K562 (cell line): ENCODE results near the gene CLASP1. TPM values are rescaled to one million over a fixed set of nuclear protein-coding genes. Genes with fewer than 3 reads are reported as not detected.

Experiments
- ATAC-seq: fragments of 200-7000 bp; cut with Tn5 transposase; 3 replicates; pipeline ENCODE4 v1.9.1; 2020; ENCODE audit warnings: moderate library complexity
- BruUV-seq: library from RNA; stranded (reverse); fragments of 400-500 nt; replicated peaks from 2 replicates; lab custom pipeline; 2021; lab: Mats Ljungman, UMichigan
- CTCF ChIA-PET: fragments of 300-600 bp; formaldehyde crosslinking; extraction: SDS; loops from one replicate; lab custom pipeline; 2021; ENCODE audit warnings: low intra/inter-chr PET ratio; lab: Yijun Ruan, JAX
- POLR2A ChIA-PET: fragments of 300-600, 350-650 bp; sonication (Branson Sonifier 250); formaldehyde crosslinking; extraction: SDS; loops from one replicate; lab custom pipeline; 2021; ENCODE audit warnings: antibody characterized with exemption, inconsistent platforms; lab: Yijun Ruan, JAX
- DNase-seq, 4 experiments: peaks; one replicate each; pipeline versions ENCODE4 v3.0.0 to v3.0.0-alpha.2; 2011 to 2018; ENCODE audit warnings: low spot score in 3 of 4, mixed read lengths in 3 of 4; ENCODE audit errors: extremely low read depth in 1 of 4
- FAIRE-seq: peaks from 2 replicates; lab custom pipeline; 2011; peaks lifted over from hg19 to GRCh38; lab: Jason Lieb, UNC
- H2AFZ ChIP-seq: 2 replicates; pipeline ENCODE4 v1.6.0; 2011; ENCODE audit warnings: low read depth, low read length, control low read depth, inconsistent platforms
- H3K27ac ChIP-seq: fragments of 200-600 bp; 3 replicates; pipeline ENCODE4 v1.8.0; 2011; ENCODE audit warnings: low read depth, mild to moderate bottlenecking, control low read depth, inconsistent platforms, low read length, moderate library complexity, mixed read lengths; ENCODE audit errors: extremely low read depth
- H3K27me3 ChIP-seq, 2 experiments: fragments of 300-600 bp in 1 of 2; 2 replicates in 1 of 2; 3 replicates in 1 of 2; pipeline versions ENCODE4 v1.6.0 to v1.8.0; 2011; ENCODE audit warnings: inconsistent platforms in 2 of 2, low read length in 2 of 2, mild to moderate bottlenecking in 1 of 2, mixed read lengths in 1 of 2, moderate library complexity in 1 of 2; ENCODE audit not compliant: control insufficient read depth in 2 of 2, insufficient read depth in 2 of 2
- H3K36me3 ChIP-seq: fragments of 300-600 bp; 3 replicates; pipeline ENCODE4 v1.8.0; 2011; ENCODE audit warnings: mild to moderate bottlenecking, low read length, inconsistent platforms; ENCODE audit not compliant: control insufficient read depth, insufficient read depth
- H3K4me1 ChIP-seq, 2 experiments: fragments of 200-600 bp in 1 of 2; replicated peaks in 1 of 2; 2 replicates in 1 of 2; 3 replicates in 1 of 2; pipeline versions ENCODE4 v1.5.1 to v1.8.0; 2011; ENCODE audit warnings: inconsistent platforms in 2 of 2, low read length in 2 of 2, mild to moderate bottlenecking in 1 of 2, mixed read lengths in 1 of 2, moderate library complexity in 1 of 2; ENCODE audit not compliant: control insufficient read depth in 2 of 2, insufficient read depth in 2 of 2
- H3K4me2 ChIP-seq: 2 replicates; pipeline ENCODE4 v1.6.1; 2011; ENCODE audit warnings: low read length, control low read depth, inconsistent platforms, mixed read lengths; ENCODE audit not compliant: insufficient read depth
- H3K4me3 ChIP-seq: fragments of 200-600 bp; sonication (generic), shearing (Covaris generic); 2 replicates; pipeline ENCODE4 v1.5.1; 2016; ENCODE audit warnings: control low read depth, inconsistent platforms
- H3K79me2 ChIP-seq: fragments of 200-600 bp; 3 replicates; pipeline ENCODE4 v1.8.0; 2011; ENCODE audit warnings: low read length, inconsistent platforms; ENCODE audit not compliant: control insufficient read depth, insufficient read depth
- H3K9ac ChIP-seq, 2 experiments: 2 replicates each; pipeline versions ENCODE4 v1.6.0 to v1.6.1; 2011; ENCODE audit warnings: low read depth in 2 of 2, low read length in 2 of 2, control low read depth in 1 of 2, inconsistent platforms in 1 of 2, mild to moderate bottlenecking in 1 of 2, mixed read lengths in 1 of 2; ENCODE audit not compliant: insufficient read depth in 1 of 2
- H3K9me1 ChIP-seq: one replicate; pipeline ENCODE4 v1.6.0; 2011; ENCODE audit warnings: inconsistent platforms, mild to moderate bottlenecking, low read length, moderate library complexity; ENCODE audit not compliant: control insufficient read depth, insufficient read depth
- H3K9me3 ChIP-seq: replicated peaks from 2 replicates; pipeline ENCODE4 v1.5.1; 2011; ENCODE audit warnings: low read depth, low read length, inconsistent platforms; ENCODE audit not compliant: control insufficient read depth, insufficient read depth
- H4K20me1 ChIP-seq: replicated peaks from 2 replicates; pipeline ENCODE4 v1.6.1; 2011; ENCODE audit warnings: low read length, inconsistent platforms, mixed read lengths; ENCODE audit not compliant: control insufficient read depth, insufficient read depth
- DMBX1 ChIP-seq: fragments of 250-450 bp; sonication (Bioruptor Pico); IDR thresholded peaks from 2 replicates; pipeline ENCODE4 v1.8.0; 2022; ENCODE audit warnings: inconsistent platforms, mild to moderate bottlenecking, moderate library complexity, borderline replicate concordance
- ERF ChIP-seq: fragments of 450-650 bp; formaldehyde crosslinking; IDR thresholded peaks from 2 replicates; pipeline ENCODE4 v1.4.0; 2020; ENCODE audit warnings: mild to moderate bottlenecking, mixed read lengths
- FOSL1 ChIP-seq: fragments of 200-800 bp; sonication (Bioruptor generic); conservative IDR thresholded peaks from 2 replicates; pipeline ENCODE4 v1.6.1; 2016; ENCODE audit warnings: missing genetic modification characterization, missing compliant biosample characterization
- GTF3C2 ChIP-seq: IDR thresholded peaks from 3 replicates; pipeline ENCODE4 v1.6.1; 2011; ENCODE audit warnings: borderline replicate concordance, mild to moderate bottlenecking, moderate library complexity; ENCODE audit not compliant: insufficient read length; ENCODE audit errors: extremely low read depth
- HDAC6 ChIP-seq: IDR thresholded peaks from 2 replicates; pipeline ENCODE4 v1.6.1; 2012; ENCODE audit warnings: low read depth, mild to moderate bottlenecking, control low read depth, inconsistent platforms, low read length, moderate library complexity
- HNRNPLL ChIP-seq: fragments of 200-400 bp; formaldehyde crosslinking; IDR thresholded peaks from 2 replicates; pipeline ENCODE4 v1.6.1; 2017; ENCODE audit warnings: low read length, low read depth, mild to moderate bottlenecking; ENCODE audit not compliant: poor library complexity, severe bottlenecking
- MCM7 ChIP-seq, 2 experiments: fragments of 450-650 bp; IDR thresholded peaks; 2 replicates each; pipeline ENCODE4 v1.6.1; 2016 to 2018
- NFIC ChIP-seq: fragments of 450-650 bp; IDR thresholded peaks from 2 replicates; pipeline ENCODE4 v1.6.1; 2017; ENCODE audit warnings: mild to moderate bottlenecking, inconsistent platforms
- TCF15 ChIP-seq: fragments of 250-450 bp; sonication (Bioruptor Pico); IDR thresholded peaks from 2 replicates; pipeline ENCODE4 v1.8.0; 2022; ENCODE audit warnings: moderate library complexity, mild to moderate bottlenecking, inconsistent platforms
- WGBS: fragments of 100-300 bp; shearing (Covaris generic); methylation state at CpG from one replicate; pipeline ENCODE4 v1.1.6; 2016; ENCODE audit warnings: low coverage, mixed read lengths; ENCODE audit not compliant: insufficient coverage; ENCODE audit errors: missing lambda C conversion rate; 5-methylcytosine and 5-hydroxymethylcytosine counted together
- in situ Hi-C: fragments of 300-500 bp; cut with MboI; formaldehyde crosslinking; loops from 4 replicates; pipeline ENCODE4 v1.15.0; 2018; ENCODE audit warnings: inconsistent platforms, mixed read lengths
- intact Hi-C: fragments of 100-400 bp; cut with micrococcal nuclease; formaldehyde crosslinking; loops from 2 replicates; pipeline ENCODE4 v1.14.2; 2022
- polyA plus RNA-seq, 8 experiments: library from polyadenylated mRNA; depleted of rRNA in 4 of 8; stranded (reverse) in 5 of 8; unstranded in 3 of 8; fragments of >200 nt; fragmentation: Nextera tagmentation in 2 of 8; fragmentation: Illumina TruSeq in 1 of 8; extraction: Ambion mirVana in 2 of 8; extraction: Trizol in 1 of 8; gene quantifications; 2 replicates each; pipeline versions ENCODE4 v1.2.1 to v1.2.3, GENCODE V29; 2011 to 2014; ENCODE audit warnings: inconsistent platforms in 1 of 8, missing spikeins in 1 of 8
- total RNA-seq, 7 experiments: library from RNA; depleted of rRNA in 6 of 7; stranded (reverse); fragments of >200 nt in 6 of 7; fragmentation: Illumina TruSeq in 2 of 7; extraction: Trizol in 2 of 7; gene quantifications; 2 replicates each; pipeline versions ENCODE4 v1.2.1 to v1.2.3, GENCODE V29; 2011 to 2021; ENCODE audit warnings: low replicate concordance in 1 of 7
- TF ChIP-seq, protein P1 (sequence below): sonication (generic); formaldehyde crosslinking; IDR thresholded peaks from 2 replicates; pipeline ENCODE4 v1.8.1; 2023; ENCODE audit warnings: mild to moderate bottlenecking, missing genetic modification reagents

CLASP1 gene
- total and polyA plus RNA-seq, 9 of the 15 experiments (the other 6 are each of a cell fraction or from before 2014, with no cell fraction given): 1.7 to 40.3 (median 20.7) TPM

DNA sequence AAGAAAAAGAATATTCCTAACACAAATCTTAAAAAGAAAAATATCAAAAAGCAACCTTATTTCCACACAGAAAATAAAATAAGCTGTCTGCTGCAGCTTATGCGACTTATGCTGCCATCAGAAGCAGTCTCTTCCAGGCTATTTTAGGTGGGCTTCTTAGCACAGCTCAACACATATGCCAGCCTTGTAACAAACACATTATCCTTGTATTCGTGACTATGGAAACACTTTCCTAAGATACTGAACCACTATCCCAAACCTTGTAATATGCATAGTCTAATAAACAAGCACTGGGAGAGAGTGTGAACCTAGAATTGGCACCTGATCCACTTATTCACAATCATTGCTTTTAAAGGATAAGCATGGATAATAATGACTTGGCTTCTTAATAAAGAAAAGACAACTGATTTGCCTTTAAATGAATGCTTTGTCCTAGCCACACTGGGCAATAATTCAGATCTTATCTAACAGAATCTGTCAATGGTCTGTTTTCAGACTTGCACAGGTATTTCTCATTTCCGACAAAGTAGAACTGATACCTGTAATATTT is 158.6 kb downstream of the CLASP1 start:
- POLR2A ChIA-PET: interaction anchor here (1.6 to 2.1 kb wide), 2 partner anchors 10 to 18 kb away, joined by 6 to 8 read pairs; no protein-coding TSS in a partner anchor

More for the DNA sequence above, 158.6 kb downstream of the CLASP1 start:
- H4K20me1 ChIP-seq: no peaks in the 10 kb centered on the region
- no peak overlapping the region for H3K4me3 ChIP-seq
- ATAC-seq (no peak), FAIRE-seq (no peak), DNase-seq (no peak)
- no TSS peak for BruUV-seq
- H3K9me3 ChIP-seq: no peaks in the 10 kb centered on the region
- in situ Hi-C loops: no loop called here
- no peaks in the 10 kb centered on the region; the same call in 2 of the 3 replicates for H3K36me3 ChIP-seq
- H3K4me2 ChIP-seq: no peak overlapping the region
- no peak overlapping the region for H3K9ac ChIP-seq
- H3K27me3 ChIP-seq: no peaks in the 10 kb centered on the region
- TF ChIP-seq TCF15 (no peak), HNRNPLL (no peak), NFIC (no peak), HDAC6 (no peak), FOSL1 (tag) (no peak), DMBX1 (CRISPR knock-in tag) (no peak), GTF3C2 (no peak), ERF (no peak), MCM7 (IDR thresholded peaks at IDR 0.05) (no peak)
- TF ChIP-seq, protein P1, sequence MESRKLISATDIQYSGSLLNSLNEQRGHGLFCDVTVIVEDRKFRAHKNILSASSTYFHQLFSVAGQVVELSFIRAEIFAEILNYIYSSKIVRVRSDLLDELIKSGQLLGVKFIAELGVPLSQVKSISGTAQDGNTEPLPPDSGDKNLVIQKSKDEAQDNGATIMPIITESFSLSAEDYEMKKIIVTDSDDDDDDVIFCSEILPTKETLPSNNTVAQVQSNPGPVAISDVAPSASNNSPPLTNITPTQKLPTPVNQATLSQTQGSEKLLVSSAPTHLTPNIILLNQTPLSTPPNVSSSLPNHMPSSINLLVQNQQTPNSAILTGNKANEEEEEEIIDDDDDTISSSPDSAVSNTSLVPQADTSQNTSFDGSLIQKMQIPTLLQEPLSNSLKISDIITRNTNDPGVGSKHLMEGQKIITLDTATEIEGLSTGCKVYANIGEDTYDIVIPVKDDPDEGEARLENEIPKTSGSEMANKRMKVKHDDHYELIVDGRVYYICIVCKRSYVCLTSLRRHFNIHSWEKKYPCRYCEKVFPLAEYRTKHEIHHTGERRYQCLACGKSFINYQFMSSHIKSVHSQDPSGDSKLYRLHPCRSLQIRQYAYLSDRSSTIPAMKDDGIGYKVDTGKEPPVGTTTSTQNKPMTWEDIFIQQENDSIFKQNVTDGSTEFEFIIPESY (CRISPR knock-in tag): no peak
- TF ChIP-seq, all 486 proteins: peak for 0
- CTCF ChIA-PET: no interaction called here
- intact Hi-C loops: no loop called here
- 84% methylated on average over 3 of the region's 3 CpGs for WGBS
- no peaks in the 10 kb centered on the region for H3K9me1 ChIP-seq
- H3K4me1 ChIP-seq: peaks cover 0 to 7% of the 10 kb centered on the region in 2 experiments; a peak in 1 of 5 replicates
- peaks cover 2% of the 10 kb centered on the region; the same call in 1 of the 3 replicates for H3K79me2 ChIP-seq
- H3K27ac ChIP-seq: no peak overlapping the region
- H2AFZ ChIP-seq: no peak overlapping the region
